Neural cell (in vitro differentiated cells): ENCODE data around the gene COL5A1. TPM values are rescaled to one million over a fixed set of nuclear protein-coding genes. Genes with fewer than 3 reads are reported as not detected.

Experiments used
- H2AFZ ChIP-seq: fragments of 200-600, 300-800 bp; sonication (generic), shearing (Covaris generic); 2 replicates; pipeline ENCODE4 v1.6.0; 2014; ENCODE audit warnings: low read depth, mild to moderate bottlenecking, antibody characterized with exemption, low read length, moderate library complexity
- H3F3A ChIP-seq: fragments of 200-600 bp; shearing (Covaris generic); 2 replicates; pipeline ENCODE4 v1.6.1; 2016; ENCODE audit warnings: mild to moderate bottlenecking, moderate library complexity, mixed read lengths, antibody characterized with exemption, low read length; ENCODE audit not compliant: insufficient read depth, poor library complexity, severe bottlenecking
- H3K27ac ChIP-seq: fragments of 200-600, 300-800 bp; sonication (generic), shearing (Covaris generic); 2 replicates; pipeline ENCODE4 v1.5.1; 2014; ENCODE audit warnings: mild to moderate bottlenecking, low read length, moderate library complexity
- H3K27me3 ChIP-seq: fragments of 300-800, 200-600 bp; sonication (generic), shearing (Covaris generic); 2 replicates; pipeline ENCODE4 v1.6.0; 2014; ENCODE audit warnings: mild to moderate bottlenecking, low read depth, low read length, moderate library complexity; ENCODE audit not compliant: insufficient read depth
- H3K36me3 ChIP-seq: fragments of 300-800, 200-600 bp; sonication (generic), shearing (Covaris generic); 2 replicates; pipeline ENCODE4 v1.5.1; 2014; ENCODE audit warnings: mild to moderate bottlenecking, antibody characterized with exemption, low read length, moderate library complexity; ENCODE audit not compliant: insufficient read depth
- H3K4me2 ChIP-seq: fragments of 300-800, 200-600 bp; sonication (generic), shearing (Covaris generic); 2 replicates; pipeline ENCODE4 v1.6.0; 2014; ENCODE audit warnings: mild to moderate bottlenecking, low read length
- H3K4me3 ChIP-seq: fragments of 300-800, 200-600 bp; sonication (generic), shearing (Covaris generic); 2 replicates; pipeline ENCODE4 v1.5.1; 2014; ENCODE audit warnings: mild to moderate bottlenecking, low read length, moderate library complexity
- H3K79me2 ChIP-seq: fragments of 200-600 bp; shearing (Covaris generic); replicated peaks from 2 replicates; pipeline ENCODE4 v1.6.0; 2014; ENCODE audit warnings: mild to moderate bottlenecking, low read length, moderate library complexity; ENCODE audit not compliant: insufficient read depth
- H3K9ac ChIP-seq: fragments of 300-800, 200-600 bp; sonication (generic), shearing (Covaris generic); 2 replicates; pipeline ENCODE4 v1.6.1; 2016; ENCODE audit warnings: mild to moderate bottlenecking, low read length, mixed read lengths
- H3K9me2 ChIP-seq: fragments of 200-600 bp; shearing (Covaris generic); 2 replicates; pipeline ENCODE4 v1.6.1; 2016; ENCODE audit warnings: mild to moderate bottlenecking, low read length, mixed read lengths; ENCODE audit not compliant: insufficient read depth
- H3K9me3 ChIP-seq: fragments of 200-600, 300-800 bp; sonication (generic), shearing (Covaris generic); 2 replicates; pipeline ENCODE4 v1.6.1; 2016; ENCODE audit warnings: mild to moderate bottlenecking, mixed run types, low read length, moderate library complexity, mixed read lengths
- H4K20me1 ChIP-seq: fragments of 200-600 bp; shearing (Covaris generic); 2 replicates; pipeline ENCODE4 v1.6.1; 2016; ENCODE audit warnings: mild to moderate bottlenecking, mixed run types; ENCODE audit not compliant: insufficient read depth
- CTCF ChIP-seq: fragments of 450-650 bp; IDR thresholded peaks from 2 replicates; pipeline ENCODE4 v1.5.1; 2014; ENCODE audit warnings: antibody characterized with exemption, mild to moderate bottlenecking, moderate library complexity; ENCODE audit not compliant: poor library complexity, severe bottlenecking
- EP300 ChIP-seq: fragments of 450-650 bp; conservative IDR thresholded peaks from 2 replicates; pipeline ENCODE4 v1.6.1; 2014; ENCODE audit warnings: antibody characterized with exemption, mild to moderate bottlenecking, moderate library complexity; ENCODE audit not compliant: poor library complexity, severe bottlenecking
- EZH2 ChIP-seq: fragments of 200-600, 300-800 bp; shearing (Covaris generic), sonication (generic); IDR thresholded peaks from 2 replicates; pipeline ENCODE4 v1.6.1; 2014; ENCODE audit warnings: antibody characterized with exemption, low read length, borderline replicate concordance, mild to moderate bottlenecking; ENCODE audit not compliant: insufficient read depth, poor library complexity, severe bottlenecking
- MXI1 ChIP-seq: fragments of 450-650 bp; conservative IDR thresholded peaks from 2 replicates; pipeline ENCODE4 v1.6.1; 2014; ENCODE audit warnings: antibody characterized with exemption, mild to moderate bottlenecking; ENCODE audit not compliant: poor library complexity, severe bottlenecking
- POLR2AphosphoS5 ChIP-seq: IDR thresholded peaks from 2 replicates; pipeline ENCODE4 v1.6.1; 2012
- RAD21 ChIP-seq: fragments of 450-650 bp; conservative IDR thresholded peaks from 2 replicates; pipeline ENCODE4 v1.6.1; 2014; ENCODE audit warnings: antibody characterized with exemption, mild to moderate bottlenecking, moderate library complexity
- REST ChIP-seq: IDR thresholded peaks from 2 replicates; pipeline ENCODE4 v1.6.1; 2012; ENCODE audit warnings: borderline replicate concordance
- SMC3 ChIP-seq: fragments of 450-650 bp; conservative IDR thresholded peaks from 2 replicates; pipeline ENCODE4 v1.6.1; 2014; ENCODE audit warnings: antibody characterized with exemption, mild to moderate bottlenecking, moderate library complexity; ENCODE audit not compliant: poor library complexity
- TAF1 ChIP-seq: IDR thresholded peaks from 2 replicates; pipeline ENCODE4 v1.6.1; 2012; ENCODE audit warnings: low read depth
- polyA plus RNA-seq: library from polyadenylated mRNA; depleted of rRNA; stranded (reverse); fragments of >200 nt; gene quantifications from 2 replicates; pipeline ENCODE4 v1.2.3, GENCODE V29; 2014

COL5A1 gene
- polyA plus RNA-seq, 1 donor from 2014 or later = not detected

- Histone ChIP-seq H3K27me3 (no peaks in the 10 kb centered on the region), H3K27ac (no peak overlapping the region), H3K9me3 (no peaks in the 10 kb centered on the region), H3F3A (no peaks in the 10 kb centered on the region), H3K4me2 (no peak overlapping the region), H2AFZ (no peak overlapping the region), H4K20me1 (no peaks in the 10 kb centered on the region), H3K4me3 (no peak overlapping the region), H3K79me2 (no peaks in the 10 kb centered on the region), H3K36me3 (no peaks in the 10 kb centered on the region), H3K9ac (no peak overlapping the region), H3K9me2 (no peaks in the 10 kb centered on the region)
- no peak for TF ChIP-seq POLR2AphosphoS5
- TF ChIP-seq MXI1 = no peak
- no peak for TF ChIP-seq EP300
- TF ChIP-seq CTCF = no peak
- no peak for TF ChIP-seq SMC3
- TF ChIP-seq RAD21 = no peak
- TF ChIP-seq TAF1 = no peak
- no peak for TF ChIP-seq REST
- TF ChIP-seq EZH2 = no peak
Measured at GRCh38 chr9:134719331-134719730, 77.7 kb downstream of the COL5A1 start.

GRCh38 chr9:134720136-134720753 is 78.6 kb downstream of the COL5A1 start:
- H3K9me2 ChIP-seq = no peaks in the 10 kb centered on the region
- no peak overlapping the region for H3K27ac ChIP-seq
- TF ChIP-seq SMC3 (no peak), POLR2AphosphoS5 (no peak), CTCF (no peak), EZH2 (no peak), EP300 (no peak), TAF1 (no peak), MXI1 (no peak), RAD21 (no peak), REST (no peak)
- H3K79me2 ChIP-seq = no peaks in the 10 kb centered on the region
- no peaks in the 10 kb centered on the region for H3K27me3 ChIP-seq
- no peaks in the 10 kb centered on the region for H3K36me3 ChIP-seq
- no peaks in the 10 kb centered on the region for H3F3A ChIP-seq
- H4K20me1 ChIP-seq = no peaks in the 10 kb centered on the region
- H2AFZ ChIP-seq = no peak overlapping the region
- H3K4me3 ChIP-seq = no peak overlapping the region
- H3K9me3 ChIP-seq = no peaks in the 10 kb centered on the region
- no peak overlapping the region for H3K4me2 ChIP-seq
- H3K9ac ChIP-seq = no peak overlapping the region
